ENCODE data around the gene ETNK2.
"Not testable (repeated sequence)": the region's sequence is repeated elsewhere in the genome, so short reads cannot be mapped to it uniquely, and the experiment has no call there.

The ETNK2 gene

DNA sequence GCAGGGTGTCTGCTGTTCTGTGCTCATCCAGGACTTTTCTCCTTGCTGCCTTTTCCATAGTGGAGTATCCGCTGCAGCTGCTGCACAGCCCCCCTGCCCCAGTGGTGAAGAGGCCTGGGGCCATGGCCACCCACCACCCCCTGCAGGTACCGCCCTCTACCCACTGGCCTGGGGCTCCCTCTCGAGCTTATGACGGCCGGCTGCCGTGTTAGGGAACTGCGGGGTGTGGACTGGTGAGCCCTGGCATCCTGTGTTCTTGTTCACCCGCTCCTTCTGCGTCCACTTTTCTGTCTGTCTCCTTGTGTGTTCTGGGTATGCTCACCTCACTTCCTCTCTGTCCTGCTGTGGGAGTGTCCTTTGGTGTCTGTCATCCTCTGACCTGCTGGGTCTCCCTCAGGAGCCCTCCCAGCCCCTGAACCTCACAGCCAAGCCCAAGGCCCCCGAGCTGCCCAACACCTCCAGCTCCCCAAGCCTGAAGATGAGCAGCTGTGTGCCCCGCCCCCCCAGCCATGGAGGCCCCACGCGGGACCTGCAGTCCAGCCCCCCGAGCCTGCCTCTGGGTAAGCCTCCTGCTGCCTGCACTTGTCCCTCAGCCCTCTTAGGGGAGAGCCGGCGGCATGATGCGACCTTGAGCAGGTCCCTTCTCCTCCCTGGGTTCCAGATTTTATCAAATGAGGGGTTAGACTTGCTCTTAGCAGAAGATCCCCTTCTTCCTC, 29.8 kb downstream of the ETNK2 start:
- DNase-seq = no peak

DNA sequence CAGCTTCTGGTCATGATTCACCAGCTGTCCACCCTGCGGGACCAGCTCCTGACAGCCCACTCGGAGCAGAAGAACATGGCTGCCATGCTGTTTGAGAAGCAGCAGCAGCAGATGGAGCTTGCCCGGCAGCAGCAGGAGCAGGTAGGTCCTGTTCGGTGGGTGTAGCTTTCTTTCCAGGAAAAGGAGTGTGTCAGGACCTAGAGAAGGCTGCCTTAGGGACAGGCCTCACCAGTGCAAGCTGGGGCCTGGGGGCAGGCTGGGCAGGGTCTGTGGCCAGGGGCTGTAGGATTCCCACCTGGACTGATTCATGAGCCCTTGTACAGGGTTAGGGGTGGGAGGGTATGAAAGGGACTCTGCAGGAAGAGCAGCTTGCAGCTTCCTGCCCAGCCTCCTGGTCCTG, 35.3 kb downstream of the ETNK2 start:
- no peak for DNase-seq

GRCh38 chr1:204115116-204115515, 36.7 kb downstream of the ETNK2 start:
- no peak for DNase-seq

GRCh38 chr1:204114606-204115005, 37.2 kb downstream of the ETNK2 start:
- DNase-seq = no peak

DNA sequence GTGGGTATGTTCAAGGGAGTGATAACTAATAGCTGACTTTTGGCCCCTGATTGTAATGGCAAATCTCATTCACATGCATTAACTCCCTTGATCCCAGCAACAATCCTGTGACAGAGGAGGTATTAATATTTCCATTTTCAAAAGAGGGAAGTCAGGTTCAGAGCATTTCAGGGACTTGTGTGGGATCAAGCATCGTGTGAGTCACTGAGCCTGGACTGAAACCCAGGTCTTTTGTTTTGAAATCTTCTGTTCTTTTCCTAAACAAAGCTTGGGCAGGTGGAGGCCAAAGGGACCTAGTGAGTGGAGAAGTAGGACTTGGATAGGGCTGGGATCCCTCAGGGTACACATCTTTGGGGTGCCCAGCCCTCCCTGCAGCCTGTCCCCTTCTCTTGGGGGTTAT, 37.9 kb downstream of the ETNK2 start:
- no peak for DNase-seq

GRCh38 chr1:204112876-204113730, 38.7 kb downstream of the ETNK2 start:
- no peak for DNase-seq

GRCh38 chr1:204110894-204111633, 40.8 kb downstream of the ETNK2 start:
- DNase-seq = no peak

GRCh38 chr1:204108312-204109141, 43.3 kb downstream of the ETNK2 start:
- DNase-seq = peak; percentile 91

DNA sequence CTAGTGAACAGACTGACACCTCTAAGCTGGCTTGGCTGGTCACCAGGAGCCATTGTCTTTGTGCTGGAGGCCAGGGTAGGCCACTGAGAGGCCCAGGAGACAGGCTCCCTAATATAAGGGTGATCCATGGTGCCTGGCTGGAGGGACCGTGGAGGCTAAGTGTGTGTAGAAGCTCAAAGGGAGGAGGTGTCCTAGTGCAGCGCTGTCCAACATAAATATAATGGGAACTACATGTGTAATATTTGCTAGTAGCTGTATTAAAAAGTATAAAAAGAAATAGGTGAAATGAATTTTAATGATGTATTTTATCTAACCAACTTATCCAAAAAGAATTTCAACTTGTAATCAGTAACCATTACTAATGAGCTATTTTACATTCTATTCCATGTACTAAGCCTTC, 44.0 kb downstream of the ETNK2 start:
- DNase-seq = peak; percentile 78

- no peak for DNase-seq
These were observed 45.0 kb downstream of the ETNK2 start for GRCh38 chr1:204106825-204107224.

DNA sequence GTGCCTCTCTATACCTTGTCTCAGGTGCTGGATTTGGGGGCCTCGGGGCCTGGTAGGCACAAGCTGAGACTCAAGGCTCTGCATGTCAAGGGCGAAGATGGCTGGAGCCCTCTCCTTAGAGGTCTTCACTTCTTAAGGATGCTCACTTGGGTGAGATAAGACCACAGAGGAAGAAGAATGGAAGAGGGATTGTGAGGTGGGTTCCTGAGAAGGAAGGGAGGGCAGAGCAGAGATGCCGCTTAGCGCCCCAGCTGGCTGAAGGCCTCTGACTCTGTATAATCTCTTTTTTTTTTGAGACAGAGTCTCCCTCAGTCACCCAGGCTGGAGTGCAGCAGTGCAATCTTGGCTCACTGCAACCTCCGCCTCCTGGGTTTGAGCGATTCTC, 46.7 kb downstream of the ETNK2 start:
- no peak for DNase-seq

- DNase-seq = peak; percentile 50
These were observed 47.3 kb downstream of the ETNK2 start for GRCh38 chr1:204104331-204105130.

DNA sequence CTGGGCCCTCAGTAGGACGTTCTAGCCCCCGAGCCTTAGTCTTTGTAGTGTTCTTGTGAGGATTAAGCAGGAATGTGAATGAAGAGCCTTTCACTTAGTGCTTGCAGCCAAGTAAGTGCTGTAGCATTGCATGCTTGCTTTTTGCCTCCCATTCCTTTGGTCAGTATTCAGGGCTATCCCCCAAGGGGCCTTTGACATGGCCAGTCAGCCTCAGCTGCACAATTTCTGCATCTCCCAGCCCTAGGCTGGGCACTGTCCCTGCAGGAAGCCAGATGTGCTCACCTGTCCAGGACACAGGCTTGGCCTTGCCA, 48.5 kb downstream of the ETNK2 start:
- DNase-seq = no peak

DNA sequence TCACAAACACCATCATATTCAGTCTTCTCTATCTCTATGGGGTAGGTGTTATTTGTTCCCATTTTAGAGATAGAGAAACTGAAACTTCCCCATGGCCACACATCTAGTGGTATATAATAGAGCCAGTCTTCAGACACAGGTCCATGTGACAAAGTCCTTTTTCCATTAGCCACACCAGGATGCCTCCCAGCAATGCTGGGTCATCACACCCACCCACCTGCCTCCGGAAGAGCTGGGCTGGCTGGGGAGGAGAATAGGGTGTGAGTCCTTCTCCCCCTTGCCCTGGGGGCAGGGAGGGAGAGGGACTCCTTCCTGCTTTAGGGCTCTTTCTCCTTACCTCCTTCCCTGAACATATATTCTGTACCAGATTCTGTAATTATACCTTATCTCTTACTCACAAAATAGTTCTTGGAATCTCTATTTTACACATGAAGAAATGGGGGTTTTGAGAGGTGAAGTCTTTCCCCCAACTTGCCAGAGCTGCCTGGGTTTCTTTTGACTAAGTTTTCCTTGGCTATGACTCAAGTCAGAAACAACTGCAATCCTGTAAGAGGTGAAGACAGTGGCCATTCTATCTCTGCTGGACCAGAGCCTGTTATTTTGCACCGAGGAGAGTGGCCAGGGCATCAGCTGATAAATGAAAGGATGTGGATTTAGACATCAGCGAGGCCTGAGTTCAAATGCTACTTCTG, 49.0 kb downstream of the ETNK2 start:
- DNase-seq = no peak

- DNase-seq = peak; percentile 86
These were observed 49.7 kb downstream of the ETNK2 start for GRCh38 chr1:204102029-204102611.

DNA sequence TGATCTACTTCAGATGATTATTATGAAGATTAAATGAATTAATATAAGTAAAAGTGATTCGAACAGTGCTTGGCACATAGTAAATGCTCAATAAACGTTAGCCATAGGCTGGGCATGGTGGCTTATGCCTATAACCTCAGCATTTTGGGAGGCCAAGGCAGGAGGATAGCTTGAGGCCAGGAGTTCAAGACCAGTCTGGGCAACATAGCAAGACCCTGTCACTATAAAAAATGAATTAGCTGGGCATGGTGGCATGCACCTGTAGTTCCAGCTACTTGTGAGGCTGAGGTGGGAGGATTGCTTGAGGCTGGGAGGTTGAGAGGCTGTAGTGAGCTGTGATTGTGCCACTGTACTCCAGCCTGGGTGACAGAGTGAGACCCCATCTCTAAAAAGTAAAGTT, 52.1 kb downstream of the ETNK2 start:
- DNase-seq = not testable (repeated sequence)

- DNase-seq = no peak
These were observed 53.2 kb downstream of the ETNK2 start for GRCh38 chr1:204098683-204099082.

DNA sequence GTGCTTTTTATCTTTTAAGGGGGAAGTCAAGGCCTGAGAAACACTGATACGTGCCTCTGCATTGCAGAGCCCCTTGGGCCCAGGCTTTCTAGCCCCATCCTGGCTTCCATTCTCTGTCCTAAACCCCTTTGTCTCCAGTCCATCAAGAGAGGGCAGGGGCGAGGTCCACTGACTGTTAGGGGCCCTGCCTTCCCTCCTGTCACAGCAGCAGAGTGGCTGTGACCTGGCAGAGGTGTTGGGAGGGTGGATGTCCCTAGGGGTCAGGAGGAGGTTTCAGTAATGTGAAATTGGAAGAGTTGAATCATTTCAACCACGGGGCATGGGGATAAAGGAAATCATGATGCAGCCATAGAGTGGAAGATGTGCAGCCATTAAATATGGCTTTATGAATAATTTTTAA, 54.9 kb downstream of the ETNK2 start:
- no peak for DNase-seq

- peak; percentile 56 for DNase-seq
These were observed 56.8 kb downstream of the ETNK2 start for GRCh38 chr1:204094856-204095634.

DNA sequence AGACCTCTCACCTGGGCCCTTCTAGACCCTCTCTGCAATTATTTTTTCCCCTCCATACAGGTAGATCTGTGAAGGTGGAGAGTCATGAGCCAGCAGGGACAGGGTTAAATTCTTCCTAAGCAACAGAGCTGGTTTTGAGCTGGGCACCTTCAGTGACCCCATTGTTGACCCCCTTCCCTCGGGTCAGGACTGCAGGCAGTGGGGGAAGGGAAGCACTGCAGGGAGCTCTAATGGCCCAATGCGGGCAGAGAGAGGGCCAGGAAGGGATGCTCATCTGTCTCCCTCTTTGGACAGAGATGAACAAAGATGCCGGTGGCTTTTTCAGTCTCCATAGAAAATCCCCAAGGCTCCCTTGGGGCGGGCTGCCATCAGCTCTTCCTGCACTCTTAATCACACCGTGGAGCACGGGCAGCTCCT, 57.5 kb downstream of the ETNK2 start:
- no peak for DNase-seq

Measured in NCI-H1092 treated with DMSO at 0.1 percent for 48 hours (cell line).